ENCODE measurements around the gene VMAC. TPM values are rescaled to one million over a fixed set of nuclear protein-coding genes. Genes with fewer than 3 reads are reported as not detected.

VMAC gene
- total and polyA plus RNA-seq, 8 donors = 3.6 to 60.8 (median 6.7) TPM

DNA sequence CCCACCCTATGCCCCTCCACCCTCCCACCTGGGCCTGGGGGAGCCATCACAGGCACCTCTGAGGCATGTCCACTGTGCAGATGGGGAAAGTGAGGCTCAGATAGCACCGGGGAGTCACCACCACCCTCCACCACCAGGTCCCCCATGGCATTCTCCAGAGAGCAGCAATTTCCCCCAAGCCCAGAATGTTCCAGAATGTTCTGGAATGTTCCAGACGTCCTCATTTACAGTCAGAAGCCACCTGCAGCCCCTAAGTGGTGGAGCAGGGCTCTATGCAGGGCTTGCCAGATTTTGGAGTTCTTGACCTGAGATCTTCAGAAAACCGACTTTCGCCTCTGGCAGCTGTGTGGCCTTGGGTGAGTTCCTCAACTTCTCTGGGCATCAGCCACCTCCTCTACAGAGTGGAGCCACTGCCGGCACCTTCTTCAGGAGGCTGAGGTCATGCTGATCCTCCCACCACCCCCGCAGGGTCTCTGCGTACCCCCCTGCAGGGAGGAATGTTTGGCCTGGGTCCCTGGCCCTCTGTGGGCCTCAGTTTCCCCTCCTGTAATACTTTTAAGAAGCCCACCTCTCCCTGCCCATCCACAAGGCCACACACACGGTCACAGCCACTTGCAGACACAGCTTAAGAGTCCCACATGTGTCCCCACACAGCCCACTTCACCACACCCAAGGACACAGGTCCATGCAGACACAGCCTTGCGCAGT is 40.5 kb upstream of the VMAC start:
- 78 to 89% (median 83%) methylated on average over 8 to 9 of the region's 9 CpGs for WGBS, 5 donors
- TF ChIP-seq EP300 (IDR thresholded peaks at IDR 0.05) = no peak
- TF ChIP-seq, protein P1, sequence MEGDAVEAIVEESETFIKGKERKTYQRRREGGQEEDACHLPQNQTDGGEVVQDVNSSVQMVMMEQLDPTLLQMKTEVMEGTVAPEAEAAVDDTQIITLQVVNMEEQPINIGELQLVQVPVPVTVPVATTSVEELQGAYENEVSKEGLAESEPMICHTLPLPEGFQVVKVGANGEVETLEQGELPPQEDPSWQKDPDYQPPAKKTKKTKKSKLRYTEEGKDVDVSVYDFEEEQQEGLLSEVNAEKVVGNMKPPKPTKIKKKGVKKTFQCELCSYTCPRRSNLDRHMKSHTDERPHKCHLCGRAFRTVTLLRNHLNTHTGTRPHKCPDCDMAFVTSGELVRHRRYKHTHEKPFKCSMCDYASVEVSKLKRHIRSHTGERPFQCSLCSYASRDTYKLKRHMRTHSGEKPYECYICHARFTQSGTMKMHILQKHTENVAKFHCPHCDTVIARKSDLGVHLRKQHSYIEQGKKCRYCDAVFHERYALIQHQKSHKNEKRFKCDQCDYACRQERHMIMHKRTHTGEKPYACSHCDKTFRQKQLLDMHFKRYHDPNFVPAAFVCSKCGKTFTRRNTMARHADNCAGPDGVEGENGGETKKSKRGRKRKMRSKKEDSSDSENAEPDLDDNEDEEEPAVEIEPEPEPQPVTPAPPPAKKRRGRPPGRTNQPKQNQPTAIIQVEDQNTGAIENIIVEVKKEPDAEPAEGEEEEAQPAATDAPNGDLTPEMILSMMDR (IDR thresholded peaks at IDR 0.05) = no peak
- no peak for TF ChIP-seq POLR2AphosphoS5 (IDR thresholded peaks at IDR 0.05)
- no peak for TF ChIP-seq POLR2A (IDR thresholded peaks at IDR 0.05)
- no peak for DNase-seq
- H3K27ac ChIP-seq = no peak overlapping the region
- H3K36me3 ChIP-seq = no peaks in the 10 kb centered on the region
- no peaks in the 10 kb centered on the region for H3K4me1 ChIP-seq
- intact Hi-C loops (cut with DNase I; ENCODE audit: low total_unique reads) = loop anchor here (10.0 kb wide), 1 partner anchor 461 kb away; no protein-coding TSS in a partner anchor
- no peaks in the 10 kb centered on the region for H3K9me3 ChIP-seq
- H3K27me3 ChIP-seq = peaks cover 0 to 11% (median 0%) of the 10 kb centered on the region in 3 donors
- no peak overlapping the region for H3K4me3 ChIP-seq

GRCh38 chr19:5864725-5865486 is 39.8 kb upstream of the VMAC start:
- DNase-seq = no peak
- H3K27ac ChIP-seq = no peak overlapping the region
- TF ChIP-seq, protein P1 (IDR thresholded peaks at IDR 0.05) = peak in 2 of 7 experiments; percentile 7 to 13
- TF ChIP-seq POLR2A (IDR thresholded peaks at IDR 0.05) = no peak
- WGBS, 5 donors = 69 to 87% (median 79%) methylated on average over 14 of the region's 14 CpGs
- H3K27me3 ChIP-seq = peaks cover 0 to 11% (median 0%) of the 10 kb centered on the region in 3 donors
- H3K4me3 ChIP-seq = no peak overlapping the region
- no peaks in the 10 kb centered on the region for H3K9me3 ChIP-seq
- intact Hi-C loops (cut with DNase I; ENCODE audit: low total_unique reads) = loop anchor here (10.0 kb wide), 1 partner anchor 460 kb away; no protein-coding TSS in a partner anchor
- H3K36me3 ChIP-seq = no peaks in the 10 kb centered on the region
- no peaks in the 10 kb centered on the region for H3K4me1 ChIP-seq

- no peak for DNase-seq
- Histone ChIP-seq H3K9me3 (no peaks in the 10 kb centered on the region), H3K27ac (no peak overlapping the region), H3K4me3 (no peak overlapping the region), H3K36me3 (no peaks in the 10 kb centered on the region), H3K4me1 (no peaks in the 10 kb centered on the region), H3K27me3 (peaks cover 0 to 11% (median 0%) of the 10 kb centered on the region in 3 donors)
- TF ChIP-seq POLR2AphosphoS5 (IDR thresholded peaks at IDR 0.05) (no peak), POLR2A (IDR thresholded peaks at IDR 0.05) (no peak), EP300 (IDR thresholded peaks at IDR 0.05) (no peak)
- TF ChIP-seq, protein P1 (IDR thresholded peaks at IDR 0.05) = no peak
- 79 to 83% (median 79%) methylated on average over 9 to 11 of the region's 11 CpGs for WGBS, 5 donors
- intact Hi-C loops (cut with DNase I; ENCODE audit: low total_unique reads) = loop anchor here (10.0 kb wide), 1 partner anchor 459 kb away; no protein-coding TSS in a partner anchor
These were observed 38.9 kb upstream of the VMAC start for GRCh38 chr19:5865772-5866171.

DNA sequence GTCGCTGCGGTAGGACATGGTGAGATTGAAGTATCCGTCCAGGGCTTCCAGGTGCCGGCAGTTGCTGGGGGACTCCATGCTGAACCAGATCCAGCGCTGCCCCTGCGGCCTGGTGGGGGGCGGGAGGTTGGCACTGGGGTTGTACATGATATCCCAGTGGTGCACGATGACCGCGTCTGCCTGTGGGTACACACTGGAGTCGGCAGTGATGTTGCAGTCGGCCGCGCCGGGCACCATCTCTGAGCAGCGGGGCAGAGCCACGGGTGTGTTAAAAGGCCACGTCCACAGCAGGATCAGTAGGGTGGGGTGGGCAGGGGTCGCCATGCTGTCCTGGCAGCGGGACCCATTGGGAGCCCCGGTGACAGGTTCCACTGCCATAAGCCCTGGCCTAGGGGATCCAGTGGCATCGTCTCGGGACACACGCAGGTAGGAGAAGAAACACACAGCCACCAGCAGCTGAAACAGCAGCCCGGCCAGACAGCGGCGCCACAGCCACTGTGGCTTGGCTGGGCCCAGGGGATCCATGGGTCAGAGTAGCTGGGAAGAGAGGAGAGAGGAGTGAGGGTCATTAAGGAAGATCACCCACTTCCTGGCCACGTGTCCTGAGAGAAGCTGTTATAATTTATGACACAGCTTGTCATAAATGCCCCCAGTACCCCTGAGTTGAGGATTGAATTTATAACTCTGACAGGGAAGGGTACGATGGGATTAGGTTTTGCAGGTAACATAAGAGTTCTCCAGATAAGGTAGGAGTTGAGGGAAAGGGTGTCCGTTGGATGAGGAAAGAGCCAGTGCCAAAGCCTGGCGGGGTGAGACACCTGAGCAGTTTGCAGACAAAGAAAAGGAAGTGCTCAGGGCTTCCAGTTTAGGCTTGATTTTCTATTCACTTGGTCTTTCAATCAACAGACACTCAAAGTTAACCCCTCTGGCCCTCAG is 37.2 kb upstream of the VMAC start:
- 79 to 89% (median 84%) methylated on average over 16 to 31 of the region's 31 CpGs for WGBS, 5 donors
- Histone ChIP-seq H3K27me3 (peaks cover 0 to 11% (median 0%) of the 10 kb centered on the region in 3 donors), H3K4me1 (no peaks in the 10 kb centered on the region), H3K36me3 (no peaks in the 10 kb centered on the region), H3K9me3 (no peaks in the 10 kb centered on the region), H3K4me3 (no peak overlapping the region), H3K27ac (no peak overlapping the region)
- intact Hi-C loops (cut with DNase I; ENCODE audit: low total_unique reads) = loop anchor here (10.0 kb wide), 1 partner anchor 457 kb away; no protein-coding TSS in a partner anchor
- TF ChIP-seq, protein P1 (IDR thresholded peaks at IDR 0.05) = no peak
- TF ChIP-seq POLR2AphosphoS5 (IDR thresholded peaks at IDR 0.05) = no peak
- no peak for TF ChIP-seq POLR2A (IDR thresholded peaks at IDR 0.05)
- no peak for TF ChIP-seq EP300 (IDR thresholded peaks at IDR 0.05)
- no peak for DNase-seq

Data from stomach (tissue), 9 donors.